Smooth muscle cell (in vitro differentiated cells): ENCODE results near the gene REV3L. TPM values are rescaled to one million over a fixed set of nuclear protein-coding genes. Genes with fewer than 3 reads are reported as not detected.
A peak's percentile ranks its signal among the peaks of the same experiment; 100 is the strongest.

ENCODE experiments used
- DNase-seq: peaks from one replicate; lab custom pipeline; 2025; ENCODE audit not compliant: unreplicated experiment; lab: John Stamatoyannopoulos, UW
- H2AFZ ChIP-seq: fragments of 200-600 bp; sonication (generic); 2 replicates; pipeline ENCODE4 v1.6.0; 2016; ENCODE audit warnings: antibody characterized with exemption, low read depth, mild to moderate bottlenecking
- H3F3A ChIP-seq: fragments of 200-600 bp; sonication (generic); 2 replicates; pipeline ENCODE4 v1.6.0; 2017; ENCODE audit warnings: antibody characterized with exemption, low read depth
- H3K27ac ChIP-seq: fragments of 200-600 bp; sonication (generic); 2 replicates; pipeline ENCODE4 v1.5.1; 2016; ENCODE audit warnings: low read depth, mild to moderate bottlenecking
- H3K27me3 ChIP-seq: fragments of 200-600 bp; sonication (generic); 2 replicates; pipeline ENCODE4 v1.6.1; 2016; ENCODE audit warnings: low read depth, mild to moderate bottlenecking
- H3K36me3 ChIP-seq: fragments of 200-600 bp; sonication (generic); 2 replicates; pipeline ENCODE4 v1.5.1; 2016; ENCODE audit warnings: low read depth
- H3K4me1 ChIP-seq: fragments of 200-600 bp; sonication (generic); 2 replicates; pipeline ENCODE4 v1.5.1; 2016; ENCODE audit warnings: low read depth
- H3K4me2 ChIP-seq: fragments of 200-600 bp; sonication (generic); 2 replicates; pipeline ENCODE4 v1.6.0; 2016; ENCODE audit warnings: mild to moderate bottlenecking
- H3K4me3 ChIP-seq: fragments of 200-600 bp; sonication (generic); 2 replicates; pipeline ENCODE4 v1.5.1; 2016; ENCODE audit warnings: mild to moderate bottlenecking
- H3K79me2 ChIP-seq: fragments of 200-600 bp; sonication (generic); 2 replicates; pipeline ENCODE4 v1.6.0; 2016; ENCODE audit warnings: low read depth, mild to moderate bottlenecking
- H3K9ac ChIP-seq: fragments of 200-600 bp; sonication (generic); 2 replicates; pipeline ENCODE4 v1.6.0; 2016; ENCODE audit warnings: low read depth
- H3K9me3 ChIP-seq: fragments of 200-600 bp; sonication (generic); replicated peaks from 2 replicates; pipeline ENCODE4 v1.5.1; 2016; ENCODE audit warnings: low read depth
- H4K20me1 ChIP-seq: fragments of 200-600 bp; sonication (generic); 2 replicates; pipeline ENCODE4 v1.6.0; 2016; ENCODE audit warnings: low read depth
- WGBS: methylation state at CpG from one replicate; pipeline ENCODE4 v1.1.7; 2016; ENCODE audit warnings: low lambda C conversion rate; 5-methylcytosine and 5-hydroxymethylcytosine counted together
- polyA plus RNA-seq: library from polyadenylated mRNA; unstranded; fragments of >200 nt; fragmentation: Nextera tagmentation; extraction: Ambion mirVana; gene quantifications from 2 replicates; pipeline ENCODE4 v1.2.1, GENCODE V29; 2016
- total RNA-seq: library from RNA; depleted of rRNA; stranded (reverse); fragments of >200 nt; gene quantifications from 2 replicates; pipeline ENCODE4 v1.2.3, GENCODE V29; 2014
- TF ChIP-seq, protein P1 (sequence below): fragments of 200-600 bp; sonication (generic); IDR thresholded peaks from 2 replicates; pipeline ENCODE4 v1.5.1; 2017; ENCODE audit warnings: borderline replicate concordance, mild to moderate bottlenecking, antibody characterized with exemption; ENCODE audit not compliant: insufficient read depth, poor library complexity, severe bottlenecking

The REV3L gene
- total and polyA plus RNA-seq, 2 experiments from 2014 or later: 6.9 to 19.8 TPM

DNA sequence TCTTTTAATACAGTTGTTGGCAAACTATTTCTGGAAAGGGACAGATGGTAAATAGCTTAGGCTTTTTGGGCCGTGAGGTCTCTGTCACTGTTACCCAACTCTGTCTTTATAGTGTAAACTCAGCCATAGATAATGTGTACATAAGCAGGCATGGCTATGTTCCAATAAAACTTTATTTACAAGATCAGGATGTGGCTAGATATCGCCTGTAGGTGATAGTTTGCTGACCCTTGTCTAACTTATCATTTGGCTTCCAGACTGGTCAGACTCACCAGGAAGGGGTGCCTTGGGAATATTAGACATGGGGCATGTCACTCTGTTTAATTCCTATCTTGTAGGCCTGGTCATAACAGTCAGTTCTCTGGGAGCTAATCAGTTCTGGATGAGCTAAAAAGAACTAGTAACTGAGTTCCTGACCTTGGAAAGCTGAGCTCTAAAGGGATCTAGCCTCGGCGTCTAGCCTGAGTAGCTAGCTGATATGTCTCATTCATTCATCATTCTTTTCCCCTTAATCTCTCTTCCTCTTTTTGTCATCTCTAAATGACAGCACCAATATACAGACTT is 232.1 kb downstream of the REV3L start:
- Histone ChIP-seq H3K27me3 (peaks cover 19% of the 10 kb centered on the region), H3K4me1 (peaks cover under 1% of the 10 kb centered on the region), H3F3A (no peaks in the 10 kb centered on the region), H3K79me2 (no peaks in the 10 kb centered on the region), H3K9me3 (no peaks in the 10 kb centered on the region), H3K4me2 (peak overlapping the region; percentile 8), H3K9ac (no peak overlapping the region), H4K20me1 (no peaks in the 10 kb centered on the region), H3K36me3 (no peaks in the 10 kb centered on the region), H3K4me3 (no peak overlapping the region), H2AFZ (peak overlapping the region; percentile 50), H3K27ac (no peak overlapping the region)
- 25% methylated on average over 4 of the region's 4 CpGs for whole genome bisulfite sequencing
- TF ChIP-seq, protein P1, sequence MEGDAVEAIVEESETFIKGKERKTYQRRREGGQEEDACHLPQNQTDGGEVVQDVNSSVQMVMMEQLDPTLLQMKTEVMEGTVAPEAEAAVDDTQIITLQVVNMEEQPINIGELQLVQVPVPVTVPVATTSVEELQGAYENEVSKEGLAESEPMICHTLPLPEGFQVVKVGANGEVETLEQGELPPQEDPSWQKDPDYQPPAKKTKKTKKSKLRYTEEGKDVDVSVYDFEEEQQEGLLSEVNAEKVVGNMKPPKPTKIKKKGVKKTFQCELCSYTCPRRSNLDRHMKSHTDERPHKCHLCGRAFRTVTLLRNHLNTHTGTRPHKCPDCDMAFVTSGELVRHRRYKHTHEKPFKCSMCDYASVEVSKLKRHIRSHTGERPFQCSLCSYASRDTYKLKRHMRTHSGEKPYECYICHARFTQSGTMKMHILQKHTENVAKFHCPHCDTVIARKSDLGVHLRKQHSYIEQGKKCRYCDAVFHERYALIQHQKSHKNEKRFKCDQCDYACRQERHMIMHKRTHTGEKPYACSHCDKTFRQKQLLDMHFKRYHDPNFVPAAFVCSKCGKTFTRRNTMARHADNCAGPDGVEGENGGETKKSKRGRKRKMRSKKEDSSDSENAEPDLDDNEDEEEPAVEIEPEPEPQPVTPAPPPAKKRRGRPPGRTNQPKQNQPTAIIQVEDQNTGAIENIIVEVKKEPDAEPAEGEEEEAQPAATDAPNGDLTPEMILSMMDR: no peak
- DNase-seq: no peak

Other genes with a start within 250 kb of the REV3L start
- 13.1 and 21.2 TPM in 2 replicates for gene TRAF3IP2, start 122.7 kb upstream of the REV3L start, total RNA-seq
- gene TRAF3IP2, start 122.7 kb upstream of the REV3L start, polyA plus RNA-seq: 10.2 and 17.1 TPM in 2 replicates